Esophagus muscularis mucosa (tissue), 3 donors: ENCODE data around the gene MBD3.

Experiments
- CTCF ChIP-seq, 3 experiments: fragments of 200-600 bp in 2 of 3; fragments of 450-650 bp in 1 of 3; sonication (generic) in 2 of 3; IDR thresholded peaks; one replicate each; pipeline ENCODE4 v1.5.1; 2017 to 2019; ENCODE audit warnings: antibody characterized with exemption in 3 of 3, mild to moderate bottlenecking in 2 of 3, moderate library complexity in 1 of 3
- POLR2A ChIP-seq: fragments of 450-650 bp; IDR thresholded peaks from one replicate; pipeline ENCODE4 v1.6.1; 2017; ENCODE audit warnings: antibody characterized with exemption, moderate library complexity, mild to moderate bottlenecking, low read depth

- TF ChIP-seq CTCF (IDR thresholded peaks at IDR 0.05) (no peak), POLR2A (no peak)
Measured at GRCh38 chr19:1619094-1619439, 26.4 kb upstream of the MBD3 start.
